Measurements from ENCODE around the gene GOLGA6L6.
"Not testable (repeated sequence)": the region's sequence is repeated elsewhere in the genome, so short reads cannot be mapped to it uniquely, and the experiment has no call there.

Gene GOLGA6L6, protein sequence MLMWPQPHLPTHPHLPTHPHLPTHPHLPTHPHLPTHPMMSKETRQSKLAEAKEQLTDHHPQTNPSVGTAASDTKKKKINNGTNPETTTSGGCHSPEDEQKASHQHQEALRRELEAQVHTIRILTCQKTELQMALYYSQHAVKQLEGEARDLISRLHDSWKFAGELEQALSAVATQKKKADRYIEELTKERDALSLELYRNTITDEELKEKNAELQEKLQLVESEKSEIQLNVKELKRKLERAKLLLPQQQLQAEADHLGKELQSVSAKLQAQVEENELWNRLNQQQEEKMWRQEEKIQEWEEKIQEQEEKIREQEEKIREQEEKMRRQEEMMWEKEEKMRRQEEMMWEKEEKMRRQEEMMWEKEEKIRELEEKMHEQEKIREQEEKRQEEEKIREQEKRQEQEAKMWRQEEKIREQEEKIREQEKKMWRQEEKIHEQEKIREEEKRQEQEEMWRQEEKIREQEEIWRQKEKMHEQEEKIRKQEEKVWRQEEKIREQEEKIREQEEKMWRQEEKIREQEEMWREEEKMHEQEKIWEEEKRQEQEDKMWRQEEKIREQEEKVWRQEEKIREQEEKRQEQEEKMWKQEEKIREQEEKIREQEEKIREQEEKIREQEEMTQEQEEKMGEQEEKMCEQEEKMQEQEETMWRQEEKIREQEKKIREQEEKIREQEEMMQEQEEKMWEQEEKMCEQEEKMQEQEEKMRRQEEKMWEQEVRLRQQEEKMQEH

DNA sequence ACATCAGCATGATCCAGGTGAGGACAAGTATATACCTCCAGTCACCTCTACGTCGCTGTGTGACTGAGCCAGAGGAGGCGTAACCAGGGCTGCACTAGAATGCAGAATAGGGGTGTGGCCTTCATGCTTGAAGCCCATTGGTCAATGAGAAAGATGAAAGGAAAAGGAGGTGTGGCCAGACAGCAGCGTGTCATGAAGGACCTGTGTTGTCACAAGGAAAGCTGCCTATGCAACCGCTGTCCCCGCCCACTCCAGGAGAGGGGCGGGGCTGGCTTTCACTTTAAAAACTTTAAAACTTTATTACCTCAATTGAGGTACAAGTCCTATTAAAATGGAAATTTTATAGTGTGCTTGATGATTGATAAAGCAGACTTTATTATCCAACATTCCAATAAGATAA is at the start of gene GOLGA6L6:
Gene GOLGA6L6, minus strand, starts transcription at position 101 of the 400 bp plus-strand sequence. Its CDS starts 91 bp downstream, at position 10.
- DNase-seq = not testable (repeated sequence)

DNA sequence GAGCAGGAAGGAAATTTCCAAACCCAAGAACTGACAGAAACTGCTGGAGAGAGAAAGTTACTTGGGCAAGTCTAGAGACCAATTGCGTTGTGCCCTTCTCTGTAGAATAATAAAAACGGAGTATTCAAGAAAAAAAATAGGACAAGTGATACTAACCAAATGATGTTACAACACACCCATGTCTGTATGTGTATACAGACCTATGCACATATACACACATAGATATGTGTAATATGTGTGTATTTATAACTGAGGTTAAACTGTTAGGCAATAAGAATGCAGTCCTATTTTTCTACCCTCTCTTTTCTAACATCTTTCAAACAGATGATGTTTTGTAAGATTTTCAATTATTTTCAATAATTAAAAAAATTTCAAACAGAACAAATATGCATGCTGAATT is 48.5 kb upstream of the GOLGA6L6 start:
- not testable (repeated sequence) for DNase-seq

DNA sequence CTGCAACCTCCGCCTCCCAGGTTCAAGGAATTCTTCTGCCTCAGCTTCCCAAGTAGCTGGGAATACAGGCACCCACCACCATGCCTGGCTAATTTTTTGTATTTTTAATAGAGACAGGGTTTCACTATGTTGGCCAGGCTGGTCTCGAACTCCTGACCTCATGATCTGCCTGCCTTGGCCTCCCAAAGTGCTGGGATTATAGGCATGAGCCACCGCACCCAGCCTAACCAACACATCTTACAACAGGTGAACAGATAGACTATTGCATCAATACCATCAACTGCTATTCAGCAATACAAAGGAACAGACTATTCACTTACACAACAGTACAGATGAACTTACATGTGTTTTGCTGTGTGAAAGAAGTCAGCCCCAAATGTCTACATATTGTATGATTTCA is 45.2 kb upstream of the GOLGA6L6 start:
- DNase-seq = not testable (repeated sequence)

DNA sequence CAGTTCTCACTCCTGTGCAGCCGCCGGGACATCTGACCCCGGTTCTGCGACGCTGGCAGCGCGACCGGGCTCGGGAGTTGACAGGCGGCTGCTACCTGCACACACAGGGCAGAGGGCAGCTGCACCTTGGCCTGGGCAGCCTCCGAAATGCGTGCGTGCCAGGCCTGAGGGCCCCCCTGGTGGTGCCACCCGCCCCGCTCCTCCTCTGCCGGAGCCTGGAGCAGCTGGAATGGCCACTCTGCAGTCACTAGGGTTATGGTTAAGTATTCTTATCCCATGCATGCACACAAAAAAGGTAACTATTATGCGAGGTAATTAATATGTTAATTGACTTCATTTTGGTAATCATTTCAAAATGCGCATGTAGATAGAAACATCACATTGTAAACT is 41.1 kb upstream of the GOLGA6L6 start:
- DNase-seq = not testable (repeated sequence)

DNA sequence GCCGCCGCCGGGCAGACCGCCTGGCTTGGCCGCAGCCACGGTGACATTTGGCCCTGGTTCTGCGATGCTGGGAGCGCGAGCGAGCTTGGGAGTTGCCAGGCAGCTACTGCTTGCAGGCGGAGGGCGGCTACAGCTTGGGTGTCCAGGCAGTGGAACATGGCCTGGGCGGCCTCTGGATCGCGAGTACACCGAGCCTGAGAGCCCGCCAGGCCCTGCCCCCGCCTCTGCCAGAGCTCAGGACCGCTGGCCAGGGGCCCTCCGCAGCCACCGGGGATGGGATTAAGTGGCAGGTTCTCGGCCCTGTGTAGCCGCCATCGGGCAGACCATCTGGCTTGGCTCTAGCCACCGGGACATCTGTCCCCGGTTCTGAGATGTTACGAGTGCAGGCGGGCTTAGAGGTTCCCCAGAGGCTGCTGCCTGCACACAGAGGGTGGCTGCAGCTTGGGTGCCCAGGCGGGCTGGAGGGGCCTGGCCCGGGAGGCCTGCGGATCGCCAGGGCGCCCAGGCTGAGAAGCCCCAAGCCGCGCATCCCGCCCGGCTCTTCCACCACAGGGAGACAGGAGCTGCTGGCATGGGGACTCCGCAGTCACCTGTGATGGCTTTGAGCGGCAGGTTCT is 40.6 kb upstream of the GOLGA6L6 start:
- DNase-seq = not testable (repeated sequence)

DNA sequence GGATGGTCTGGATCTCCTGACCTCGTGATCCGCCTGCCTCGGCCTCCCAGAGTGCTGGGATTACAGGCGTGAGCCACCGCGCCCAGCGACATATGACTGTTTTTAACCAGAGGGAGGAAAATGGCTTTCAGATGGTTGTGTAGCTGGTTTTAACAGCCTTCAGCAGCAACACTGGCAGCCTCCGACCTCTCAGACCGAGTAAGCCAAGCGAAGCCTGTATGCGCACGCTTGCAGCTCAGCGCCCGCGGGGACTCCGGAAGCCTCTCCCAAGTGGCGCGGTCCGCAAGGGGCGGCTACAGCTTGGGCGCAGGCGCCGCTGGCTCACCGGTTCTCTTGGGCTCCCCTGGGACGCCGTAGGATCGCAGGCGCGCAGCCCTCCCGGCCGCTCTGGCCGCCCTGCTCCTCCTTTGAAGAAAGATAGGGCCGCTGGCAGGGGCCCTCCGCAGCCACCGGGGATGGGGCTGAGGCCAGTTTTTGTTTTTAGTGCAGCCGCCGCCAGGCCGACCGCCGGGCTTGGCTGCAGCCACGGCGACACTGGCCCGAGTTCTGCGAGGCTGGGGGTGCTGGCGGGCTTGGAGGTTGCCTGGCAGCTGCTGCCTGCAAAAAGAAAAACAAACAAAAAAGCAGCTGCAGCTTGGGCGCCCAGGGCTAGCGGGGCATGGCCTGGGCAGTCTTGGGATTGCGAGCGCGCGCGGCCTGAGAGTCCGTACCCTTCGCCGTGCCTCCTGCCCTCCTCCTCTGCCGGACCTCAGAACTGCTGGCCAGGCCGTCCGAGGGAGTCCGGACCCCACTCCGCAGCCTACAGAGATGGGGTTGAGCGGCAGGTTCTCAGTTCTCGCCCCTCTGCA is 39.9 kb upstream of the GOLGA6L6 start:
- not testable (repeated sequence) for DNase-seq

DNA sequence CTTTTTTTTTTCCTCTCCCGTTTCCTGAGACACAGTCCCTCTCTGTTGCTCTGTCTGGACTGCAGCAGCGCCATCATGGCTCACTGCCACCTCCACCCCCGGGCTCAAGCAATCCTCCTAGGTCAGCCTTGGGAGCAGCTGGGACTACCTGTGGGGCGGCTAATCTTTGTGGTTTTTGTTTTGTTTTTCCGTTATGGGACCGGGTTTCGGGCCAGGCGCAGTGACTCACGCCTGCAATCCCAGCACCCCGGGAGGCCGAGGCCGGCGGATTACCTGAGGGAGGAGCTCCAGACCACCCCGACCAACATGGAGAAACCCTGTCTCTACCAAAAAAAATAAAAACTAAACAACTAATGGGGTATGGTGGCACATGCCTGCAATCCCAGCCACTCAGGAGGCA is 38.1 kb upstream of the GOLGA6L6 start:
- DNase-seq = not testable (repeated sequence)

DNA sequence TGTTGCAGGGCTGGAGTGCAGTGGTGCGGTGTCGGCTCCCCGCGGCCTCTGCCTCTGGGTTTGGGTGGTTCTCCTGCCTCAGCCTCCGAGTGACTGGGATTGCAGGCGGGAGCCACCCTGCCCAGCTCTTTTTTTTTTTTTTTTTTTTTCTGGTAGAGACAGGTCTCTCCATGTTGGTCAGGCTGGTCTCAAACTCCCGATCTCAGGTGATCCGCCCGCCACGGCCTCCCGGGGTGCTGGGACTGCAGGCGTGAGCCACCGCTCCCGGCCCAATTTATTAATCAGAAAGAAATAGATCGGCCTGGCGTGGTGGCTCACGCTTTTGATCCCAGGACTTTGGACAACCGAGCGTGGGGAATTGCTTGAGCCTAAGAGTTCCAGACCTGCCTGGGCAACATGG is 9.7 kb upstream of the GOLGA6L6 start:
- not testable (repeated sequence) for DNase-seq

DNA sequence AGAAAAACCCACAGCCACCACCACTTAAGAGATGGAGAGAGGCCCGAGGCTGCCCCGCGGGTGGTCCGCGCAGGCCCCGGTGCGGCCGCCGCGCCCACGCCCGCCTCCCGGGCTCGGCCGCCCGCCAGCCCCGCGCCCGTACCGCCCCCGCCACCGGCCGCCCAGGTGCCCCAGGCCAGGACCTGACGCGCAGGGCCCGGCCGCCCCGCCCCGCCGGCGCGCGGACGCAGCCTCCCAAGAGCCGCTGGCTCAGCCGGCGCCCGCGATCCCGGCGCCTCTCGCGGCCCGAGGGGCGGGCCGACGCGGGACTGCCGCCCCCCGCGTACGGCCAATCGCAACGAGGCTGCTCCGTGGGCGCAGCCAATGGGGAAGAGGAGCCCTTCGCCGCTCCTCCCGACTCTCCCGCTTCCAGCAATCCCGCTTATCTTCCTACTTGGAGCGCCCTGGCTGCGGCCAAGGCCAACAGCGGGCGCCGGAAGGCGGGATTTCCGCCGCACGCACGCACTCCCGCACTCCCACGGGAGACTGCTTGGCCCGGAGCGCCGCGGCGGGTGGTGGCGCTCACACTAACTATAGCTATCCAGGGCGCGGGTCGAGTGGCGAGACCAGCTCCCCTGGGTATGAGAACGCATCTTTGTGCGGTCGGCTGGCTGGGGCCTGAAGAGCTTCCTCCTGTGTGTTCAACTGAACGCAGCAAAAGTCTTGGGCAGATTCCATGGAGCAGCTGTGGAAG is 35.5 kb downstream of the GOLGA6L6 start:
- DNase-seq = not testable (repeated sequence)

DNA sequence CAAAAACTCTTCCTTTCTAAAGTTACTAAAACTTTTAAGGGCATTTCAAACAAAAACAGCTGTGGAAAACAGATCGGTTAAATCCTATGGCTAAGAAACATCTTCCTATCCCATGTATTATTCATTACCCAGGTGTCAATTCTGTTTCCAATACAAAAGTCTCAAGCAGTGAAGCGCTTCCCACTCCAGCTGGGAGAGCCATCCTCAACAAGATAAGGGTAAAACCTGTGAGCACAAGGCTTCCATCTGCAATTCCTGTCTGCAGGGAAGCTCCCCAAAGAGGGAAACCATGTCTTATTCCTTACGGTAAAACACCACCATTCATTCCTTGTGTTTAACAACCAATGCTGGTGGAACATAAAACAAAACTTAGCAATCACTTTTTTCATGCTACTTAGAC is 38.8 kb downstream of the GOLGA6L6 start:
- not testable (repeated sequence) for DNase-seq

DNA sequence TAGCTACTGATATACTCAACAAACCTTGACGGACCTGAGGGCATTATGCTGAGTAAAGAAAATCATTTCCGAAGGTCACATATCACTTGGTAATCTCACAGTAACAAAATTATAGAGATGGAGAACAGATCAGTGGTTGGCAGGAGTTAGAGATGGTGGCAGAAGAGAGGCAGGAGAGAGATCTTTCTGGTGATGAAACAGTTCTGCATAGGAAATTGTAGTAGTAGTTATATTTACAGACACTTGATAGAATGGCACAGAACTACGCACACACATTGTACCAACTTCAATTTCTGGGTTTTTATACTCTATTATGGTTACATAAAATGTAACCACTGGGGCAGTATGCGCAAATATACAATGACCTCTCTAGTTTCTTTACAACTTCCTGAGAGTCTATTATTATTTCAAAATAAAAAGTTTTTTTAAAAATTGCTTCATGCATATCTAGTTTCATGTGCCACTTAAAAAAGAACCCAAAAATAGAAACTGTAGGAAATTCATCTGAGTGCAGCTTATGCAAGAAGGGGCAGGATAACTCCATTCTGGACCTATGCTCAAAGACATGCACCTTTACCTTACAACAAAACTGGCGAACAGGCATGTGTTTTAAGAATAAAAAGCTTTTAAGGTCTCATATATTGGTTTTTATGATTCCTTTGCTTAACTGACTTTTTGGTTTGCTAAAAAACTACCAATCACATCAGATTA is 39.9 kb downstream of the GOLGA6L6 start:
- not testable (repeated sequence) for DNase-seq

DNA sequence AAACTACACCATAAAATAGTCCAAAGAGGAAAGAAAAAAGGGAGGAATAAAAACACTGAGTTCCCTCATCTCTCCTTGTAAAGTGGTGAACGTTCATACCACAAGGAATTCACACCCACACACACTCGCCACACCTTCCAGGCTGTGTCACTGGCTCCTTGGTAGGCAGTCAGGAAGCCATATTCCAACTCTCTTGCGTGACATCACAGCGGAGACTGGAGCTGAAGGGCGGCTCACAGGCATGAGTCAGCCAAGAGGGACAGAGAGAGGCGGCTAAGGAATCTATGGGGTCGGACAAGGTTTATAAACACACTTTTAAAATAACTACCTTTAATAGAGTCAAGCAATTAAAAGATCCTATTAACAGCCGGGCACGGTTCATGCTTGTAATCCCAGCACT is 43.8 kb downstream of the GOLGA6L6 start:
- DNase-seq = not testable (repeated sequence)

DNA sequence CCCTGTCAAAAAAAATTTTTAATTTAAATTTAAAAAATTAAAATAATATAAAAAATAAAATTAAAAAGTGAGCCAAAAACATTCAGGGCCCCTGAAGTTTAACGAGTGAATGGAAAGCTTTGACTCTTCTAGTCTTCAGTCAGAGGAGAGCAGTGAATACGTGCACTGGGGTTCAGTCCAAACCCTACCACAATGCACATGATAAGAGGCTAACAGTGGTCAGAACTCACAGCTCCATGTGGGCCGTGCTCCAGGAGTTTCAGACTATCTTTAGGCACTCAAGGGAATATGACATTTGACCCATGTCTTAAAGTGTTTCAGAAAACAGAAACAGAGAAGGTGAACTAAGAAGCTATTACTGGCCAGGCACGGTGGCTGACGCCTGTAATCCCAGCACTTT is 48.6 kb downstream of the GOLGA6L6 start:
- DNase-seq = not testable (repeated sequence)

DNA sequence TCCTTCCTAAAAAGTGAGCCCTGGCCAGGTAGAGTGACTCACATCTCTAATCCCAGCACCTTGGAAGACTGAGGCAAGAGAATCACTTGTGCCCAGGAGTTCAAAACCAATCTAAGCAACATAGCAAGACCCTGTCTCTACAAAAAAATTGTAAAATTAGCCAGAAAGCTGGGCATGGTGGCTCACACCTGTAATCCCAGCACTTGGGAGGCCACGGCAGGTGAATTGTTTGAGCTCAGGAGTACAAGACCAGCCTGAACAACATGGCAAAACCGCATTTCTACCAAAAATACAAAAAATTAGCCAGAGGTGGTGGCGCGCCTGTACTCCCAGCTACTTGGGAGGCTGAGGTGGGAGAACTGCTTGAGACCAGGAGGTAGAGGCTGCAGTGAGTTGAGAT is 49.0 kb downstream of the GOLGA6L6 start:
- DNase-seq = not testable (repeated sequence)

DNA sequence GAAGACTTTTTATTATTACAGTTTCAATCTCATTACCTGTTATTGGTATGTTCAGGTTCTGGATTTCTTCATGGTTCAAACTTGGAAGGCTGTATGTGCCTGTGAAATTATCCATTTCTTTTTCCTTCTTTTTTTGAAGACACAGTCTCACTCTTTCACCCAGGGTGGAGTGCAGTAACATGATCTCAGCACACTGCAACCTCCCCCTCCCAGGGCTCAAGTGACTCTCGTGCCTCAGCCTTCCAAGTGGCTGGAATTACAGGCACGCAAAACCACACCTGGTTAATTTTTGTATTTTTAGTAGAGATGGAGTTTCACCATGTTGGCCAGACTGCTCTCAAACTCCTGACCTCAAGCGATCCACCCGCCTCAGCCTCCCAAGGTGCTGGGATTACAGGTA is 52.3 kb downstream of the GOLGA6L6 start:
- not testable (repeated sequence) for DNase-seq
